SK-N-SH (cell line): ENCODE results near the gene WEE2.

ENCODE experiments used
- CHD2 ChIP-seq: fragments of 150-350 bp; IDR thresholded peaks from 2 replicates; pipeline ENCODE4 v1.6.1; 2018; ENCODE audit warnings: low read length; ENCODE audit not compliant: partially characterized antibody
- EZH2phosphoT487 ChIP-seq: fragments of 200-600 bp; sonication (generic); IDR thresholded peaks from 2 replicates; pipeline ENCODE4 v1.6.1; 2017; ENCODE audit warnings: low read depth, mixed run types, mild to moderate bottlenecking, antibody characterized with exemption, moderate library complexity, borderline replicate concordance
- JUND ChIP-seq: IDR thresholded peaks from 2 replicates; pipeline ENCODE4 v1.4.0; 2012
- NFIC ChIP-seq: IDR thresholded peaks from 2 replicates; pipeline ENCODE4 v1.4.0; 2012; ENCODE audit warnings: borderline replicate concordance
- PBX3 ChIP-seq: IDR thresholded peaks from 2 replicates; pipeline ENCODE4; 2012
- POLR2AphosphoS5 ChIP-seq: IDR thresholded peaks from 2 replicates; pipeline ENCODE4 v1.6.1; 2012; ENCODE audit warnings: low read depth, low read length
- RAD21 ChIP-seq: IDR thresholded peaks from 2 replicates; pipeline ENCODE4 v1.6.1; 2012; ENCODE audit warnings: mild to moderate bottlenecking, low read length
- TF ChIP-seq, protein P1 (sequence below): fragments of 200-600 bp; sonication (generic); IDR thresholded peaks from 2 replicates; pipeline ENCODE4 v1.6.1; 2017; ENCODE audit warnings: antibody characterized with exemption, mild to moderate bottlenecking, moderate library complexity

GRCh38 chr7:141691540-141691939, 16.6 kb upstream of the WEE2 start:
- TF ChIP-seq, protein P1, sequence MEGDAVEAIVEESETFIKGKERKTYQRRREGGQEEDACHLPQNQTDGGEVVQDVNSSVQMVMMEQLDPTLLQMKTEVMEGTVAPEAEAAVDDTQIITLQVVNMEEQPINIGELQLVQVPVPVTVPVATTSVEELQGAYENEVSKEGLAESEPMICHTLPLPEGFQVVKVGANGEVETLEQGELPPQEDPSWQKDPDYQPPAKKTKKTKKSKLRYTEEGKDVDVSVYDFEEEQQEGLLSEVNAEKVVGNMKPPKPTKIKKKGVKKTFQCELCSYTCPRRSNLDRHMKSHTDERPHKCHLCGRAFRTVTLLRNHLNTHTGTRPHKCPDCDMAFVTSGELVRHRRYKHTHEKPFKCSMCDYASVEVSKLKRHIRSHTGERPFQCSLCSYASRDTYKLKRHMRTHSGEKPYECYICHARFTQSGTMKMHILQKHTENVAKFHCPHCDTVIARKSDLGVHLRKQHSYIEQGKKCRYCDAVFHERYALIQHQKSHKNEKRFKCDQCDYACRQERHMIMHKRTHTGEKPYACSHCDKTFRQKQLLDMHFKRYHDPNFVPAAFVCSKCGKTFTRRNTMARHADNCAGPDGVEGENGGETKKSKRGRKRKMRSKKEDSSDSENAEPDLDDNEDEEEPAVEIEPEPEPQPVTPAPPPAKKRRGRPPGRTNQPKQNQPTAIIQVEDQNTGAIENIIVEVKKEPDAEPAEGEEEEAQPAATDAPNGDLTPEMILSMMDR, result no peak
- TF ChIP-seq RAD21 (no peak), CHD2 (no peak), POLR2AphosphoS5 (no peak), JUND (no peak), EZH2phosphoT487 (no peak), PBX3 (no peak), NFIC (no peak)
